HG02840 (cell line): ENCODE data around the gene RNF208.

ENCODE experiments used
- ATAC-seq: cut with Tn5 transposase; IDR thresholded peaks from one replicate; pipeline ENCODE4 v1.9.1; 2021; ENCODE audit warnings: mild to moderate bottlenecking, moderate library complexity, moderate number of reproducible peaks; ENCODE audit not compliant: unreplicated experiment, low FRiP score

RNF208 gene

DNA sequence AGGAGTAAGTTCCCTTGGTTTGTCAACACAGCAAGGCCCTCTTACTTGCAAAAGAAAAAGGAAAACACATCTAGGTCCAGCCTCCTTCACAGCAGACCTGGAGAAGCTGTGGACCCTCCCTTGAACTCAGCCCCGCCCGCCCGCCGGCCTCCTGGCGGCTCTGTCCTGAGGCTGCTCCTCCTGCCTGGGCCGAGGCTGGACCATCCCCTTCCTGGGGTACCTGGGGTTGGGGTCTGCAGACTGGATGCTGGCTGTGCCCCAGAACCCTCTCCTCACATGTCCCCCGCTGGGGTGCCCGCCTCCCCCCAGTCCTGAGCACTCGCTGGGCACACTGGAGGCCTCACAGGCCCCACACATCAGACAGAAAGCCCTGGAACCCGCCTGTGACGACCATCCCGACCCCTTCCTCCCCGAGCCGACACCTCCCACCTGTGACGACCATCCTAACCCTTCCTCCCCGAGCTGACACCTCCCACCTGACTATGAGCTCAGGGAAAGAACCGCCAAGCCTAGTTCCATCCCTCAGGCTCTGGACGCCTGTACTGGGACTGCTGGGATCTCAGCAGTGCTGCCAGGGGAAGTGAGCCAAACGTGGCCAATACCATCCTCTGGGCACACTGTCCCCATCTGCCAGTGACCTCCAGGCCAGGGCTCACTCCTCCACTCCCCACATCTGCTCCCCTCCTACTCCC lies 43.0 kb downstream of the RNF208 start:
- no peak for ATAC-seq

DNA sequence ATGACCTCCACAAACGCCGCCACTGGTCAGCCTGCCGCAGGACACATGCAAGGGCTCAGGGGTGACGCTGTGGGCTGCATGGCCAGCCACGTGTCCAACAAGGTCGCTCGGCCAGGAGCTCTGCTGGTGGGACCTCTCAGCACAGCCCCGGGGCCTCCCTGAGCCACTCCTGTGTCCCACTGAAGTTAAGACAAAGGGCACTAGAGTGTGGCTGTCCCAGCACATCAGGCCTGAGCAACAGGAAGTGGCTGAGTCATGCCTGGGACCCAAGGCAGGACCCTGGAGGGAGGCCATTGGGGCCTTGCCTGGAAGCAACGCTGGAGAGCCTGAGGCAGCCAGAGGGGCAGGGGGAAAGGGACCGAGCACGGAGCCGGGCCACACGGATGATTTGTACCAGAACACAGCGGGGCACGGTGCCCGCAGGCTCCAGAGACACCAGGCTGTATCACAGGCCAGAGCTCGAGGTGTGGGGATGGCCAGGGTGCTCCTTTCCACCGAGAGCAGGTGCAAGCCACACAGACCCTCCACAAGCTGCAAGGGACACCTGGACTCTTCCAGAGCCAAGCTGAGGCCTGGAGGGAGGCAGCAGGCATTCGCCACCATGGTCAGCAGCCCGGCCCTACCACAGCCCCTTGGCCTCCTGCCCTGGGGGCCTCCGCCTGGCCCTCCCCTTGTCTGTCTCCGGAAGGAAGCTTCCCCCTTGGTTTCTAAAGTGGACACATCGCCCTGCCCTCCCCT lies 43.7 kb downstream of the RNF208 start:
- ATAC-seq = no peak

GRCh38 chr9:137176302-137177182 lies 45.5 kb downstream of the RNF208 start:
- ATAC-seq = no peak

- no peak for ATAC-seq
These were observed 46.6 kb downstream of the RNF208 start for GRCh38 chr9:137175345-137175961.

- ATAC-seq = no peak
These were observed 47.2 kb downstream of the RNF208 start for GRCh38 chr9:137174722-137175293.

GRCh38 chr9:137173796-137174664 lies 48.0 kb downstream of the RNF208 start:
- ATAC-seq = no peak

- ATAC-seq = no peak
These were observed 48.9 kb downstream of the RNF208 start for GRCh38 chr9:137172901-137173795.

DNA sequence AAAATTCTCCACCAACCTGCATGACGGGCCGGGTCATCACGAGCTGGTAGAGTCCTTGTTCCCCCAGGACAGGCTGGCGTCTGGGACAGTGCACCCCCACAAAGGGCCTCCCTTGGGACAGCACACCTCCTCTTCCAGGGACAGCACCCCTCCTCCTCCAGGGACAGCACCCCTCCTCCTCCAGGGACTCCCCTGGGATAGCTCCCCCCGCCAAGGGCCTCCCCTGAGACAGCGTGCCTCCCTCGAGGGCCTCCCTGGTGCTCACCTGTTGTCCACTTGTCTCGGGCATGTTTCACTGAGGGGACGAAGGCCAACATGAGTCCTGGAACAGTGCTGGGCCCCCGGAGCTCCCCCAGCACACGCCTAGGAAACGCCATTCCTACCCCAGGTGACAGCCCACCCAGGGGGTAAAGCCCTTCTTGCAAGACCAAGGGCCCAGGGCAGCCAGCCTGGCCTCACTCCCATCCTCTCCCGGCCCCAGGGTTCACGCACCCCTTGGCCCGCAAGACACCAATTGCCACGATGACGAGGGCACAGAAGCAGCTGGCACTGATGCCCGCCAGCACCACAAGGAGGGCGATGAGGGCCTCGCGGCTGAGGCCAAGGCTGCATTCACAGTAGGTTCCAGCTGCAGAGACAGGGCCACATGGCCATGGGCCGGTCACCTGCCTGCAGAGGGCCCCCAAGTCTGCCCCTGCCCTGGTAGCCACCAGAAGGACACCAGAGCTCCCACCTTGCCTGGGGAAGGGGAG lies 50.7 kb downstream of the RNF208 start:
- no peak for ATAC-seq

- ATAC-seq = no peak
These were observed 51.4 kb downstream of the RNF208 start for GRCh38 chr9:137170486-137171148.
